Suppressor macrophage treated with lipopolysaccharide for 1 hour (primary cell): ENCODE data around the gene DRAP1.

Source experiments
- DNase-seq, 3 donors: peaks; one replicate each; pipeline ENCODE4 v3.0.0-alpha.2; 2020 to 2022

Gene DRAP1

DNA sequence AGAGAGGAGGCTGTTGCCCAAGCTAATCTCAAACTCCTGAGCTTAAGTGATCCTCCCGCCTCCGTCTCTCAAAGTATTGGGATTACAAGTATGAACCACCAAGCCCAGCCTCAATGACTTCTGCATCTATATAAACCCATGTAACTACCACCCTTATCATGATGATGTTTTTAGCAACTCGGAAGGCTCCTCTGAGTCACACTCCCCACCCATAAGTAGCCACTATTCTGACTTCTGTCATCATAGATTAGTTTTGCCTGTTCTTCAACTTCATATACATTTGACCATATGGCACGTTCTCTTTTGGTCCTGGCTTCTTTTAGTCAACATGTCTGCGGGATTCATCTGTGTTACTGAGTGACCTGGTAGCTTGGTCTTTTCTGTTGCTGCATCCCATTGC, 12.6 kb upstream of the DRAP1 start:
- no peak for DNase-seq

DNA sequence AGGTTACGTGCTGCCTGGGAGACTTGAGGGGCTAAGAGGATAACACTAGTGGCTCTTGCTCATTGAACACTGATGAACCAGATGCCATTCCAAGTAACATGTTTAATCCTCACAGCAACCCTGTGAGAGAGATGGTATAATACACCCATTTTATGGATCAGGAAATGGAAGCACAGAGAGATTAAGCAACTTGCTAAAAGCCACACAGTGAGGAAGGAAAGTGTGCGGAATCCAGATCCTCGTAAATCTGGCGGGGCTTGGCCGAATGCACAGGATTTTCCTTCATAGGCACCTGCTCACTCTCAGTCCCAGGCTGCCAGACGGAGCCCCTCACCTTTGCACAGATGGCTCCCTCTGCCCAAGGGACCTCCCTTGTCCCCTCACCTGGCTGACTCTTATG, 11.3 kb upstream of the DRAP1 start:
- DNase-seq, result no peak

- DNase-seq, result peak in 1 of 3 donors; percentile 46
Measured at GRCh38 chr11:65911682-65912568, 7.3 kb upstream of the DRAP1 start.

GRCh38 chr11:65912845-65913244, 6.4 kb upstream of the DRAP1 start:
- DNase-seq, result peak; percentile 79 to 86 (median 84)

DNA sequence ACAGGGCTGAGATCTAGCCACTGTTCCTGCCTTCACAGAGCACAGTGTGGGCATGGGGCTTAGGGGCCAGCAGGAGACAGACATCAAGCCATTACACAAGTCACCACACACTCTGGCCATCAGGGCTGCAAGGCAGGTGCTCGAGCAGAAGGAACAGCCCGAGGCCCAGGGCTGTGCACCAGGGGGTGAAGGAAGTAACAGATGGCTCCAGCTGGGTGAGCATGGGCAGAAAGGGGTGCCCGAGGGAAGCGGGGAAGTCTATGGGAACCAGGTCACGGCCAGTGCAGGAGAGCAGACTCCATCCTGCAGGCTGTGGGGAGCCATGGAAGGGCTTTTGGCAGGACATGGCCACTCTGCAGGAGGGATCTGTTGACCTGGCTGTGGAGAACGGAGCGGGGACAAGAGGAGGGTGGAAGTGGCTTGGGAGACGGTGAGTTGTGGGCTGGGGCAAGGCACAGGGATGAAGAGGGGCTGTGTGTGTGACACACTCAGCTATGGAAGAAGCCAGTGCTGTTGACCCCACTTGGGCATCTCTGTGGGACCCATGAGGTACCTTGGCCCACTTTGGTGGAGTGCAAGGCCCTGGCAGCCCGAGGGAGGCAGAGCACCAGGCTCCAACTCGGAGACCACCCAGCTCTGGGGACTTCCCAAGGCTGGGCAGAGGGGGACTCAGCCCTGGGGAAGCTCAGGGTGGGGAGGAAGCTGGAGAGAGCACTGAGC, 4.0 kb upstream of the DRAP1 start:
- no peak for DNase-seq

DNA sequence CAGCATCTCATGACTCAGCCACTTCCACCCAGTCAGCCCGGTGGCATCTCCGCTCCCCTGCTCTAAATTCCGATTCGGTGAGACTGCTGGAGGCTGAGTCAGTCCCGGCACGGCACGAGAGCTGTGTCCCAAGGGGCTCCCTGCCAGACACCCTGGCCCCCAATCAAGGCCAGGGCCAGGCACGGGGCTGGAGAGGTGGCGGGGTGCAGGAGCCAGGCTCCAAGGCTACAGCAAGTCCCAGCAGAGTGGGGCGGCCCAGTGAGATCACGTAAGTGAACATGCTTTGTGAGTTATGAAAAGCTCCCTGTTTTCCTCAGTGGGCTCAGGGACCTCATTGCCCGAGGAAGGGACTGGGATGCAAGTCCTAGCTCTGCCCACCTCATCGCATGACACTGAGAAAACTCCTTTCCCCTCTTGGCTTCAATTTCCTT, 3.4 kb upstream of the DRAP1 start:
- peak; percentile 85 for DNase-seq

DNA sequence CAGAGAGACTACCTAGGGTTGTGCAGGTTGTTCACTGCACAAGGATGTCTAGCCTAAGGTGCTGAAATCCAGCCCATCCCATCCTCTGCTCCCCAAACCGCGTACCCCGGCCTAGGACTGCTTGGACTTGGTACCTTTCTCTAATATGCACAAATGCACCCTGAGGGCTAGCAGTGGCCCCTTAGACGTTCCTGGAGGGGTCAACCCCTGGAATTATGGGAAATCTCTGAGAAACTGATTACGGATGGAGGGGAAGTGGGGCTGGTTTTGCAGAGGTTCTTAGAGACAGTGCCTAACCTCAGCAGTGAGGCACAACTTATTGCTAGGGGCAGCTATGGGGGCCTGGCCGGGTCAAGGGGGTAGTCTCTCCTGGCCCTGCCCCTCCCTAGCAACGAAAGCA, 2.8 kb upstream of the DRAP1 start:
- no peak for DNase-seq

GRCh38 chr11:65917077-65917433, 2.2 kb upstream of the DRAP1 start:
- no peak for DNase-seq

DNA sequence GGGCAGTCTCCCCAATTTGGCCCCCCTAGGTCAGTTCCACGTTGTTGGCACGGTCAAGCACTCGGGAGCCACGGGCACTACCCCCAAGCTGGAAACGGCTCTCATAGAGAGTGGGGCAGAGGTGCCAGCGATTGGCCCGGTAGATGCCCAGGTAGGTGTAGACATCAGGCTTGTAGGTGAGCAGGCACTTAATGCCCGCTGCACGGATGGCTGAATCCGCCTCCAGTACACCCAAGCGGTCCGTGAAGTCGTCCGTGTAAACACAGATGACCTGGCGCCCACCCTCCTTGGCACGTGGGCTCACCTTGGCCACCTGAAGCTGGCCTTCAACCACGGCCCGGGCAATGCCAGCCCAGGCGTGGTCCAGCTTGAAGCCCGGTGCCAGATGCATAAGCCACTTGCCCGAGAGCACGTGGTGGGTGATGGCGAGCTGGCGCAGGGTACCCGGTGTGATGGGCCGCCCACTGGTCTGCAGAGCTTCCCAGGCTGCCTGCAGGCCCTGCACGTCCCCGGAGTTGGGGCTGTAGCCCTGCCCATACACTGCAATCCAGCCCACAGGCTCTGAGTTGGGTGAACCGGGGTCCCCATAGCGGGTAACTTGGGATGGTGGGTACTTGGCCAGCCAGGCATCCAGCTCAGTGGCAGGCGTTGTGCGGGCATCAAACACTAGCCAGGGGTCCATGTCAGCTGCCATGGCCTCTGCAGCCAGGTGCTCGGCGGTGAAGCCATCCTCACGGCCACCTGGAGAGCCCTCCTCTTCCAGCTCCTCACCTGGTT, 1.6 kb upstream of the DRAP1 start:
- DNase-seq, result no peak

DNA sequence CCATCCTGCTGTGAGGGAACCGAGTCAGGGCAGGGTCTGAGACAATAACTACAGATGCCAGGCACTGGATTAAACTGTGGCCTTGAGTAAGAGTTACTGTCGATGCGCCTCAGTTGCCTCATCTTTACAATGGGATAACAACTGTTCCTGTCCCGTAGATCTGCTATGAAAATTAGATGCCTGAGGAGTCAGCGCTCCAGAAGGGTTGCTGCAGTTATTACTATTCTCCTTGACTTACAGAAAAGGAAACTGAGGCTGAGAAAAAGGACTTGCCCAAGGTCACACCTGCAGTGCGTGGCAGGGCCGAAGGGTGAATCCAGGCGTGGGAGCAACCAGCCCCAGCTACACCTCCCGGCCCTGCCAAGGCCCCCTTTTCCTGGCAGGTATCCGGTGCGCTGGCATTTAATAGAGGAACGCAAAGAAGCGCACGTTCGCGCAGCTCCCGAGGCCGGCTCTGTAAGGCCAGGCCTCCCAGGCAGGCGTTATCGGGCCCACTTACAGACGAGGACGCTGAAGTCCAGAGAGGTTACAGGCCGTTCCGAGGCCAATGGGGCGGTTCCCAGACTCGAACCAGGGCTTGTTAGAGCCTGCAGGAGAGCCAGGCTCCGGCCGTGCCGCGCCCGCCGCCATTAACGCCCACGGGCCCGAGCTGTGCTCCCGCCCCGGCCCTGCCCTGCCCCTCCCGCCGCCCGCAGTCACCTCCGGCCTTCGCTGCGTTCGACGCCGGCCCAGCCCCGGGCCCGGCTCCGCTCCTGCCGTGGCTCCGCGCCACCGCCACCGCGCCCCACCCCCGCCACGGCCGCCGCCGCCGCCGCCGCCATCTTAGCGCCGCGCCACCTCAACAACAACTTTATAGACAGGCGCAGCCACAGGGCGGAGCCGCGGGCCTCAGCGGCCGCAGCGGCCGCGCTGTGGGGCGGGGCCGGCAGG, 750 bp upstream of the DRAP1 start, which contains the start of gene C11orf68:
TSS of gene C11orf68 (minus strand) at position 852 of the 930 bp plus-strand sequence. CDS start at position 821, 31 bp downstream.
- no peak for DNase-seq

- peak; percentile 30 to 61 (median 41) for DNase-seq
Measured at GRCh38 chr11:65919573-65920371, 546 bp downstream of the DRAP1 start.

- DNase-seq, result no peak
Measured at GRCh38 chr11:65920372-65920802, 1.2 kb downstream of the DRAP1 start.

- DNase-seq, result no peak
Measured at GRCh38 chr11:65921033-65921555, 1.9 kb downstream of the DRAP1 start.

DNA sequence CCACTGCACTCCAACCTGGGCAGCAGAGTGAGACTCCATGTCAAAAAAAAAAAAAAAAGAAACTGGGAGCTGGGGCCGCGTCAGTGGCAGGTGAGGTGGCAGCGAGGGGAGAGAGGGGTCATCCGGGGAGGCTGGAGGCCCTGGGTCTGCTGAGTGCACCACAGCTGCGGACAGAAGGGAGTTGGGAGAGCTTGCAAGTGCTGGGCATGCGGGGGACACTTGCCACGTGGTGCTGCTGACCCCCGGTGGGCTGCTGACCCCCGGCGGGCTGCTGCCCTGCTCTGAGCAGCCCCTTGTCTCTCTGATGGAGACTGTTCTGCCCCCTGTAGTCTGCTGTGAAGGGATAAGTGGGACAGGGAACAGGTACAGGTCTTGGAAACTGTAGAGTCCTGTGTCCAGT, 2.6 kb downstream of the DRAP1 start:
- DNase-seq, result no peak

DNA sequence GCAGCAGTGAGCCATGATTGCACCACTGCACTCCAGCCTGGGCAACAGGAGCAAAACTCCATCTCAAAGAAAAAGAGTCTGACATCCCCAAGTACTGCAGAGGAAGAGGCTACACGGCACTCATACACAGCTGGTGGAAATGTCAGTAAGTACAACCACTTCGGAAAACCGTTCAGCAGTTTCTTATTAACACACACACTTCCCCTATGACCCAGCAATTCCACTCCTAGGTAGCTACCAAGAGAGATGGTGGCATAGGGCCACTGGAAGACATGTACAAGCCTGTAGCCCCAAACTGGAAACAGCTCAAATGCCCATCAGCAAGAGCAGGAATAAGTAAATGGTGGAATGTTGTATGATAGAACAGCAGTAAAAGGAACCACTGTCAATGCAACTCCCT, 3.3 kb downstream of the DRAP1 start:
- no peak for DNase-seq

- no peak for DNase-seq
Measured at GRCh38 chr11:65925397-65925796, 6.2 kb downstream of the DRAP1 start.

DNA sequence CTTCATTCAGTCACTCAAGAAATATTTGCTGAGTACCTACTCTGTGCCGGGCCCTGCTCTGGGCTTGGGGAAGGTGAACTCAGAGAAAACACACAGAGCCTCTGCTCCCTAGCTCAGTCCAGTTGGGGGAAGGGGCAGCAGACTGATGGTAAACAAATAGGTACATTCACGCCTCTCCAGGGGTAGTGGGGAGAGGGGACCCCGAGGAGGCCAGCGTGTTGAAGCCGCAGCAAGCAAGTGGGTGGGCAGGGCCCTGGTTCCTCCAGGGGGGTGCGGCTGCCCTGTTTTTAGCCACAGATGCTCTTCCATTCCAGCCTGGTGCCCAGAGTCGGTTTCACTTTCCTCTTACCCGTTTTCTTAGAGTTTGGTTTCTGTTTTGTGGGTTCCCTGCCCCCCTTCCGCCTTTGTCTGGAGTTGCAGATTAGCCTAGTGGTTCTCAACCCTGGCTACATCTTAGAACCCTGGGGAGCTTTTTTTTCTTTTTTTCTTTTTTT, 8.7 kb downstream of the DRAP1 start:
- DNase-seq, result peak; percentile 86 to 91 (median 89)

GRCh38 chr11:65928667-65929066, 9.4 kb downstream of the DRAP1 start:
- no peak for DNase-seq

DNA sequence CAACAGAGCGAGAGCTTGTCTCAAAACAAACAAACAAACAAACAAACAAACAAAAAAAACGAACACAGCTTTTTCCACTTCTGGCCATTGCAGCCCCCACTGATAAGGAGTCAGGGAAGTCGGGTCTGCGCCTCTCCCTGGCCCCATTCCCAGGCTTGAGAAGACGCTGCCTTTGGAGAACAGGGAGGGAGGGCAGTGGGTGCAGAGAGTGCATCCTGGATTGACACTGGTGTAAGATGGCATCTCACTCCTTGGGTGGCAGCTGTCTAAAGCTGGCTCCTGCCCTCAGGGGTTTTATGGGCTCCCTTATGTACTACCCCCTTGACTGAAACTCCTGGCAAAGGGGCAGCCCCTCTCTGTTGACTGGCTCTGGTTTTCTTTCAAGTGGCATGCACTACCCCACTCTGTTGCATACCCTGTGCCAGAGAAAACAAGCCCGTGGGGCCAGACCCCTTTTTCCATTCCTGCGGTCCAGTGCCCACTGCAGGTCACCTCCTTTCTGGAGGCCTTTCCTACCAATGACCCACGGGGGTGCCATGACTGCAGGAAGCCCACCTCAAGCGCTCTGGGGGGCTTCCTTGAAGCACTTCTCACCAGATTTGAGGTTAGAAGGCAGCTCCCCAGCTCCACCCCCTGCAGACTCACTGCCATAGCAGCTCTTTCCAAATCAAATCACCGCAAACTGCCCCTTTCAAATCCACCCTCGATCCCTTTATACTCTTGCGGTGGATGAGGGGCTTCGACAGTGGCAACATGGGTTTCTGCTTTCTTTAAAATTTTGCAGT, 12.7 kb downstream of the DRAP1 start:
- no peak for DNase-seq

GRCh38 chr11:65932558-65932919, 13.3 kb downstream of the DRAP1 start:
- peak in 1 of 3 donors; percentile 41 for DNase-seq
